GM20000 (cell line): ENCODE measurements around the gene IQGAP3.
A peak's percentile ranks its signal among the peaks of the same experiment; 100 is the strongest.
"Not testable (repeated sequence)": the region's sequence is repeated elsewhere in the genome, so short reads cannot be mapped to it uniquely, and the experiment has no call there.

Source experiments
- DNase-seq: peaks from one replicate; pipeline ENCODE4 v3.0.0; 2012; ENCODE audit warnings: low spot score
- CTCF ChIP-seq: IDR thresholded peaks from 2 replicates; pipeline ENCODE4 v1.5.1; 2012; ENCODE audit warnings: mild to moderate bottlenecking, control low read depth; ENCODE audit errors: extremely low read depth, missing control alignments

Gene IQGAP3

GRCh38 chr1:156608981-156609380 lies 36.6 kb upstream of the IQGAP3 start:
- DNase-seq = peak; percentile 60
- peak; percentile 58 for TF ChIP-seq CTCF

DNA sequence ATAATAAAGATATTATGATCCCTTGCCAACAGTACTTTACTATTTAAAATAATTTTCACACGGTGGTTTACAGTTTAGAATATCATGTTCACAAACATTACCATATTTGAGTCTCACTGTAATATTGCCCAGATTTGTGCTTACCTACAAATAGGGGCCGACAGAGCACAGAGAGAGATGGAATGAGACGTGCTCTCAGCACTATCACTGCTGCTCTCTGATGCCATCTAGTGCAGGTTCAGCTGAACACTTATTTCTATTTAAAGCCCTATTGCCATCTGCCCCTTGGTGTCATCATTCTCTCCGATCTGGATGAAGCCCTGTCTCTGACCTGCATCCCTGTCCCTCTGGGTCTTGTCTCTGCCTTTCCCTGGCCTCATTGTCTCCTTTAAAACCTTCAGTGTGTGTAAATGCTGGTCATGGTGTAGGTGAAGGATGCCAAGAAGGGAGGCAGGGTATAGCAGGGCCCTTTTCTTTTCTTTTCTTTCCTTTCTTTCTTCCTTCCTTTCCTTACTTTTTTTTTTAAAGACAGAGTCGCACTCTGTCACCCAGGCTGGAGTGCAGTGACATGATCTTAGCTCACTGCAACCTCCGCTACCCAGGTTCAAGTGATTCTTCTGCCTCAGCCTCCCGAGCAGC lies 35.8 kb upstream of the IQGAP3 start:
- DNase-seq = peak; percentile 69
- peak; percentile 61 for TF ChIP-seq CTCF

- not testable (repeated sequence) for DNase-seq
Measured at GRCh38 chr1:156607344-156607743, 35.0 kb upstream of the IQGAP3 start.

DNA sequence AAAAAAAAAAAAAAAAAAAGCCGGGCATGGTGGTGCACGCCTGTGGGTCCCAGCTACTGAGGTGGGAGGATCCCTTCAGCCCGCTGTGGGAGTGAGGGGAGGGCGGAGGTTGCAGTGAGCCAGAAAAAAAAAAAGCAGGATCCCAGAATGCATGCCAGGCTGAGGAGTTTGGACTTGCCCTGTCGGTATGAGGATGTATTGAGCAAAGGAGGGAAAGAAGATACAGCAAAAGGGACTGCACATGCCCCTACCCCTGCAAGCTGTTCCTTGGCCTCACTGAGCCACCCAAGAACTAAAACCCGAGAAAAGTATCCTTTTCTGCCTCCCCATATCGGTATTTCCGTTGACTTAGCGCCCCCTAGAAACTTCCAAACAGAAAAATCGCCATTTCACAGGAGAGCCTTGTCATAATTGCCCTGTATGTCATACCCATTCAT lies 30.2 kb upstream of the IQGAP3 start:
- peak; percentile 3 for TF ChIP-seq CTCF
- no peak for DNase-seq

DNA sequence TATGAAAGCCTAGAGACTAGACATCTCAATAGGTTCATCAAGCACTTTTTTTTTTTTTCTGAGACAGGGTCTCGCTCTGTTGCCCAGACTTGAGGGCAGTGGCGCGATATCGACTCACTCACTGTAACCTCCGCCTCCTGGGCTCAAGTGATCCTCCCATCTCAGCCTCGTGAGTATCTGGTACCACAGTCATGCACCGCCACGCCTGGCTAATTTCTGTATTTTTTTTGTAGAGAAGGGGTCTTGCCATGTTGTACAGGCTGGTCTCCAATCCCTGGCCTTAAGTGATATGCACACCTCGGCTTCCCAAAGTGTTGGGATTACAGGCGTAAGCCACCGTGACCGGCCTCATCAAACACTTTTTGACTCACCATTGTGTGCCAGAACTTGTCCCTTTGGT lies 29.5 kb upstream of the IQGAP3 start:
- TF ChIP-seq CTCF = no peak
- no peak for DNase-seq

- TF ChIP-seq CTCF = no peak
Measured at GRCh38 chr1:156601122-156601830, 28.9 kb upstream of the IQGAP3 start, which contains the start of gene GPATCH4. GPATCH4 (minus strand) TSS chr1:156601479.

DNA sequence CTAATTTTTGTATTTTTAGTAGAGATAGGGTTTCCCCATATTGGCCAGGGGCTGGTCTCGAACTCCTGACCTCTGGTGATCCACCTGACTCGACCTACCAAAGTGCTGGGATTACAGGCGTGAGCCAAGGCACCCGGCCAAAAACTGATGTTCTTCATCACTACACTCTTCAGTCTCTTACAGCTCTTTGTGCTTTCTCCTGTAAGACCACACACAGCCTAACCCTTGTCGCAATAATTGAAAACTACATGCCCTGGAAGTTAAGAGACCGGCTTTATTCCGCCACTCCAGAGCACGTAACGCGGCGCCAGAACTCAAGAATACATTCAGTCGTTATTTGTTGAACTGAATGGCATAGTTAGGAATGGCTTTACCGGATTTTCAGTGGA lies 28.4 kb upstream of the IQGAP3 start:
- DNase-seq = no peak
- no peak for TF ChIP-seq CTCF

More at GRCh38 chr1:156601122-156601830, 28.9 kb upstream of the IQGAP3 start, which contains the start of gene GPATCH4:
- peak; percentile 76 for DNase-seq

- peak; percentile 57 for DNase-seq
- no peak for TF ChIP-seq CTCF
Measured at GRCh38 chr1:156599811-156600210, 27.4 kb upstream of the IQGAP3 start.
